Stimulated activated CD4-positive, alpha-beta T cell treated with anti-CD3 and anti-CD28 coated beads, Interleukin-2, amount 100 ng/mL, for 4 hours (primary cell): Measurements from ENCODE around the gene USP37.

ENCODE experiments used
- DNase-seq: peaks from one replicate; pipeline ENCODE4 v3.0.0-alpha.2; 2020; ENCODE audit warnings: low read depth

USP37 gene

GRCh38 chr2:218401890-218402289, 166.3 kb downstream of the USP37 start:
- DNase-seq, result no peak

DNA sequence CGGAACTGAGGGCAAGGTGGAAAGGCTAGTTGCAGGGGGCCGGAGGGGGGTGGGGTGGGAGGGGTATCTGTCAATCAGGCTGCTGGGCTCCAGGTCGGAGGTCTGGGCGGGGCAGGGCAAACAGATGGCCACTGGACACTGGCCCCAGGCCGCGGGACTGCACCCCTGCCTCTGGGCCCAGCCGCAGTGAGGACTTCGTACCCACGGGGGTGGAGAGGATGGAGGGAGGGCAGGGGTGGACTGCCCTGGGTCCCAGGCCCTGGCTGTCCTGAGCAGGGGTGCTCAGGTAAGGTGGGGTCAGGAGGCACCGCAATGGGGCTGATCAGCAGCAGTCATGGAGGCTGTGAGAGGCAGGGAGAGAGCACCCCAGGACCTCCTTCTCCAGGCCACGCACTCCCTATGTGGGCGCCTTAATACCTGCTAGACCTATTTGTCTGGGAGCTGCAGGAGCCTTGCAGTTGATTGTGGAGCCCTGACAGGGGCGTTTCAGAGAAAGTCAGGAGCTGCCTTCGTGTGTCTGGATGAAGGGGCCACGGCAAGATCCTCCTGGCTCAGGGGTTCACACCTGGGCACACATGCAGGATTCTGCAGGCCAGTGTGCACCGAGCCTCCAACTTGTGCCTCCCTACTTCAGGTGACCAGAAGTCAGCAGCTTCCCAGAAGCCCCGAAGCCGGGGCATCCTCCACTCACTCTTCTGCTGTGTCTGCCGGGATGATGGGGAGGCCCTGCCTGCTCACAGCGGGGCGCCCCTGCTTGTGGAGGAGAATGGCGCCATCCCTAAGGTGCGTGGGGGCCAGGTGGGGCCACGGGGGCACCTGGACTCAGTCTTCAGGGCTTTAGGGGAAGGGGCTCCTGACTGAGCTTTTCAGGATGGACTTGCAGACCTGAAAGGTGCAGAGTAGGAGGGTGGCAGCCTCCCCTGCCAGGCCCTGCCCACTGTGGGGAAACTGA, 166.9 kb downstream of the USP37 start:
- no peak for DNase-seq
